ENCODE measurements around the gene FNIP1.

GRCh38 chr5:131796793-131797693 lies at the start of gene FNIP1:
- TF ChIP-seq, protein P1, sequence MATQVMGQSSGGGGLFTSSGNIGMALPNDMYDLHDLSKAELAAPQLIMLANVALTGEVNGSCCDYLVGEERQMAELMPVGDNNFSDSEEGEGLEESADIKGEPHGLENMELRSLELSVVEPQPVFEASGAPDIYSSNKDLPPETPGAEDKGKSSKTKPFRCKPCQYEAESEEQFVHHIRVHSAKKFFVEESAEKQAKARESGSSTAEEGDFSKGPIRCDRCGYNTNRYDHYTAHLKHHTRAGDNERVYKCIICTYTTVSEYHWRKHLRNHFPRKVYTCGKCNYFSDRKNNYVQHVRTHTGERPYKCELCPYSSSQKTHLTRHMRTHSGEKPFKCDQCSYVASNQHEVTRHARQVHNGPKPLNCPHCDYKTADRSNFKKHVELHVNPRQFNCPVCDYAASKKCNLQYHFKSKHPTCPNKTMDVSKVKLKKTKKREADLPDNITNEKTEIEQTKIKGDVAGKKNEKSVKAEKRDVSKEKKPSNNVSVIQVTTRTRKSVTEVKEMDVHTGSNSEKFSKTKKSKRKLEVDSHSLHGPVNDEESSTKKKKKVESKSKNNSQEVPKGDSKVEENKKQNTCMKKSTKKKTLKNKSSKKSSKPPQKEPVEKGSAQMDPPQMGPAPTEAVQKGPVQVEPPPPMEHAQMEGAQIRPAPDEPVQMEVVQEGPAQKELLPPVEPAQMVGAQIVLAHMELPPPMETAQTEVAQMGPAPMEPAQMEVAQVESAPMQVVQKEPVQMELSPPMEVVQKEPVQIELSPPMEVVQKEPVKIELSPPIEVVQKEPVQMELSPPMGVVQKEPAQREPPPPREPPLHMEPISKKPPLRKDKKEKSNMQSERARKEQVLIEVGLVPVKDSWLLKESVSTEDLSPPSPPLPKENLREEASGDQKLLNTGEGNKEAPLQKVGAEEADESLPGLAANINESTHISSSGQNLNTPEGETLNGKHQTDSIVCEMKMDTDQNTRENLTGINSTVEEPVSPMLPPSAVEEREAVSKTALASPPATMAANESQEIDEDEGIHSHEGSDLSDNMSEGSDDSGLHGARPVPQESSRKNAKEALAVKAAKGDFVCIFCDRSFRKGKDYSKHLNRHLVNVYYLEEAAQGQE (IDR thresholded peaks at IDR 0.05; ENCODE audit: low read depth) = no peak
- TF ChIP-seq CTCF (IDR thresholded peaks at IDR 0.05 in 2 of 3, conservative IDR thresholded peaks at IDR 0.05 in 1 of 3; ENCODE audit: borderline replicate concordance in 1 of 3, insufficient read depth in 1 of 3, low read depth in 2 of 3, low read length in 2 of 3) (no peak), SP1 (IDR thresholded peaks at IDR 0.05; ENCODE audit: low read depth) (peak; percentile 92), SRF (IDR thresholded peaks at IDR 0.05; ENCODE audit: low read depth) (no peak; the same call in 1 of the 2 replicates), POLR2AphosphoS5 (IDR thresholded peaks at IDR 0.05; ENCODE audit: low read depth, low read length) (peak; percentile 87), POLR2A (IDR thresholded peaks at IDR 0.05; ENCODE audit: borderline replicate concordance, extremely low read depth, insufficient read depth, insufficient read length) (peak; percentile 64), ZNF274 (IDR thresholded peaks at IDR 0.05; ENCODE audit: low read depth, low read length) (no peak), RAD21 (IDR thresholded peaks at IDR 0.05; ENCODE audit: low read depth) (no peak), ELF1 (IDR thresholded peaks at IDR 0.05; ENCODE audit: borderline replicate concordance, low read depth) (no peak), EZH2 (IDR thresholded peaks at IDR 0.05) (no peak)
- TF ChIP-seq, protein P2, sequence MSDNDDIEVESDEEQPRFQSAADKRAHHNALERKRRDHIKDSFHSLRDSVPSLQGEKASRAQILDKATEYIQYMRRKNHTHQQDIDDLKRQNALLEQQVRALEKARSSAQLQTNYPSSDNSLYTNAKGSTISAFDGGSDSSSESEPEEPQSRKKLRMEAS (IDR thresholded peaks at IDR 0.05) = peak; percentile 98
- TF ChIP-seq, protein P3, sequence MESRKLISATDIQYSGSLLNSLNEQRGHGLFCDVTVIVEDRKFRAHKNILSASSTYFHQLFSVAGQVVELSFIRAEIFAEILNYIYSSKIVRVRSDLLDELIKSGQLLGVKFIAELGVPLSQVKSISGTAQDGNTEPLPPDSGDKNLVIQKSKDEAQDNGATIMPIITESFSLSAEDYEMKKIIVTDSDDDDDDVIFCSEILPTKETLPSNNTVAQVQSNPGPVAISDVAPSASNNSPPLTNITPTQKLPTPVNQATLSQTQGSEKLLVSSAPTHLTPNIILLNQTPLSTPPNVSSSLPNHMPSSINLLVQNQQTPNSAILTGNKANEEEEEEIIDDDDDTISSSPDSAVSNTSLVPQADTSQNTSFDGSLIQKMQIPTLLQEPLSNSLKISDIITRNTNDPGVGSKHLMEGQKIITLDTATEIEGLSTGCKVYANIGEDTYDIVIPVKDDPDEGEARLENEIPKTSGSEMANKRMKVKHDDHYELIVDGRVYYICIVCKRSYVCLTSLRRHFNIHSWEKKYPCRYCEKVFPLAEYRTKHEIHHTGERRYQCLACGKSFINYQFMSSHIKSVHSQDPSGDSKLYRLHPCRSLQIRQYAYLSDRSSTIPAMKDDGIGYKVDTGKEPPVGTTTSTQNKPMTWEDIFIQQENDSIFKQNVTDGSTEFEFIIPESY (IDR thresholded peaks at IDR 0.05; ENCODE audit: extremely low read depth, insufficient replicate concordance, low read length) = no peak

Measured in HCT116 (cell line).